Endometrial microvascular endothelial cells (primary cell): Measurements from ENCODE around the gene PNLIPRP1. TPM values are rescaled to one million over a fixed set of nuclear protein-coding genes. Genes with fewer than 3 reads are reported as not detected.

Source experiments
- in situ Hi-C: cut with HindIII; loops from 2 replicates; pipeline ENCODE4 v1.10.0; 2017; ENCODE audit warnings: low sequenced_read_pairs, low pct_unique_long_range_greater_than_20kb; ENCODE audit errors: inconsistent ontology term
- total RNA-seq: library from RNA; depleted of rRNA; stranded (reverse); fragments of >200 nt; gene quantifications from one replicate; pipeline ENCODE4 v1.2.3, GENCODE V29; 2015; ENCODE audit errors: inconsistent ontology term

The PNLIPRP1 gene
- total RNA-seq, 1 donor from 2014 or later: not detected

DNA sequence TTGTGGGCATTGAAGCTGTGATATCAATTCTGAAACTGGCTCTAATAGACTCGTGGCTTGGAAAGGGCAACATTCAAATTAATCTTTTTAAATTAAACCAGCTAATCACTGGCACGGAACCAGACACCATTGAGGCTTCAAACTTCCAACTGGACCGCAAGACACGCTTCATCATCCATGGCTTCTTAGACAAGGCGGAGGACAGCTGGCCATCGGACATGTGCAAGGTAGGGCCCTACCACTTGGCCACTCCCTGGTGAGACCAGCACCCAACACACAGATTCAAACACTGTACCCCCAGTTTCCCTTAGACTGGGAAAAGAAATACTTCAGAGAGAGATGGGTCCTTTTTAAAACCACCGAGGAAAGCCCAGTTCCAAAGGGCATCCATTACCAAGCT, 35.1 kb downstream of the PNLIPRP1 start:
- in situ Hi-C loops: no loop called here

DNA sequence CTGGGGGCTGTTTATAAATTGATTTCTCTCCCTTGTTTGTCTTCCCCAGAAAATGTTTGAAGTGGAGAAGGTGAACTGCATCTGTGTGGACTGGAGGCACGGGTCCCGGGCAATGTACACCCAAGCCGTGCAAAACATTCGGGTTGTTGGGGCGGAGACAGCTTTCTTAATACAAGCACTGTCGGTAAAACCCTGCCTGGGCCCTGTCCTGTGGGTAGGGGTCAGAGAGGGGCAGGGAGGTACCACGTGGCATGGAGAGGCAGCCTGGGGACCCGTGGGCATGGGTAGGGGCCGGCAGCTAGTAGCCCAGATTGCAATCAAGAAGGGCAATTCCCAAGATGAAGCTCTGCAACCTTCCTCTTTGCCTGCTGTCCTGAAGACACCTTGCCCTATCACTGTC, 36.1 kb downstream of the PNLIPRP1 start:
- in situ Hi-C loops: no loop called here

DNA sequence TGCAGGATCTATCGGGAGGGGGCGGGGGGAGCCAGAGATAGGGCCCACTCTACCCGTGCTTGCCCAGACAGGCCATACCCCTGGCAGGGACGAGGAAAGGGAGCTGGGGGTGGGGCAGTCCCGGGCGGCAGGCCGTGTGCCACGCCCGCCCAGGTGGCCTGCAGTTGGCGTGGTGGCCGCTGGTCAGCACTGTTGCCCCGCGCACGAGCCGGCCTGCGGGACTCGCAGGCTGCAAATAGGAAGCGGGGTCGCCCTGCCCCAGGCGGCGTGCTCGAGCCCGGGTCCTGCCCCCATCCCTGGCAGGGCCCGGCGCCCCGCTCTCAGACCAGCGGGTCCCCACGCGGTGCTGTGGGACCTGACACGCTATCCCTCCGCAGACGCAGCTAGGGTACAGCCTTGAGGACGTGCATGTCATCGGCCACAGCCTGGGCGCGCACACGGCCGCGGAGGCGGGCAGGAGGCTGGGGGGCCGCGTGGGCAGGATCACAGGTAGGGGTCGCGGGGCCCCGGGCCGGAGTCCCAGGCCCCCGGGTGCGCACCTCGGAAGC, 36.7 kb downstream of the PNLIPRP1 start:
- in situ Hi-C loops: no loop called here

DNA sequence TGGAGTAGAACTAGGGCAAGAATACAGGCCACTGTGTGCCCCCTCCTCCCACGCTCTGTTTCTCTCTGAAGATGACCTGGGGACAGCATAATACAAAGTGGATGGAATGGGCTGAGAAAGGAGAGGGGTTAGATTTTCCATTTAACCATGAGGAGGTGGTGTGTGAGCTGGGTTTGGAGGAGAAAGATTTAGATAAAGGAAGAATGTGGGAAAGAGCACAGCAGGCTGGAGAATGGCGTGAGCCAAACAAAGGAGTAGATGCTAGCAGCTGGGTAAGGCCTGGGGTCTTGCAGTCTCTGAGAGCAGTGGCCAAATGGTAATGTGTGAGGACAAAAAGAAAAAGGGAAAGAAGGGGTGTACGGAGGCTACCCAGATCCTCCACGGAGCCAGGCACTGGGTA, 38.6 kb downstream of the PNLIPRP1 start:
- in situ Hi-C loops: no loop called here

DNA sequence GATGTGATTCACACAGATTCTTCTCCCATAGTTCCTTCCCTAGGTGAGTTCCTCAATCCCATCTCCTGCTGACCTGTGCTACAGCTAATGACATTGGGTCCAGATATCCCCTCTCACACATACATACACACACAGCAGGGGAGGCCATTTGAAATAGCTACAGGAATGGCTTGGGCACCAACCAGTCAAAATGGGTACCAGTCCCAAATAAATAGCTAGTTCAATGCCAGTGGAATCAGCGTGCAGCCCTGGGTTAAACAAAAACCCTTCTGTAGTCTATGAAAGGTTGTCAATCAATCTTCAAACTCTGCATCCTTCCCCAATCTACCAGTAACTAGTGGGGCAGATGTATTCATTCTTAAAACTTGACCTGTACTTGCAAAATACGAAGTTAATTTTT, 39.3 kb downstream of the PNLIPRP1 start:
- in situ Hi-C loops: no loop called here

DNA sequence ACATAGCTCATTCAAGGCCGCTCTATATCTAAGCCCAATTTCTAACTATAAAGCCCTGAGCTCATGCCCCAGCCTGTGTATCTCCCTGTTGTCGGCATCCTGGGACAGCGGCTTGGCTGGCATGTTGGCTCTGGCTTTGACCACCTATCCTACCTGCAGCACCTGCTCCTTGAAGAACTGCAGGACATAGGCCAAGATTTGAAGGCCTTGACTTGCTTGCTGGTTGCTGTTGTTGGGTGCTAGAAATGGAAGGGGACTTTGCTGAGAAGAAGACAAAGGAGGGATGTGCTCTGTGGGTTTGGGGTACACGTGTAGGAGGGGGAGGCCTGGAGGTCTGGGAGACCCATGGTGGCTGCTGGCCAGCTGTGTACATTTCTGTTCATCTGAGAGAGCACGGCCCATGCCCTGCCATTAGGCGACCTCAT, 41.1 kb downstream of the PNLIPRP1 start:
- in situ Hi-C loops: no loop called here

DNA sequence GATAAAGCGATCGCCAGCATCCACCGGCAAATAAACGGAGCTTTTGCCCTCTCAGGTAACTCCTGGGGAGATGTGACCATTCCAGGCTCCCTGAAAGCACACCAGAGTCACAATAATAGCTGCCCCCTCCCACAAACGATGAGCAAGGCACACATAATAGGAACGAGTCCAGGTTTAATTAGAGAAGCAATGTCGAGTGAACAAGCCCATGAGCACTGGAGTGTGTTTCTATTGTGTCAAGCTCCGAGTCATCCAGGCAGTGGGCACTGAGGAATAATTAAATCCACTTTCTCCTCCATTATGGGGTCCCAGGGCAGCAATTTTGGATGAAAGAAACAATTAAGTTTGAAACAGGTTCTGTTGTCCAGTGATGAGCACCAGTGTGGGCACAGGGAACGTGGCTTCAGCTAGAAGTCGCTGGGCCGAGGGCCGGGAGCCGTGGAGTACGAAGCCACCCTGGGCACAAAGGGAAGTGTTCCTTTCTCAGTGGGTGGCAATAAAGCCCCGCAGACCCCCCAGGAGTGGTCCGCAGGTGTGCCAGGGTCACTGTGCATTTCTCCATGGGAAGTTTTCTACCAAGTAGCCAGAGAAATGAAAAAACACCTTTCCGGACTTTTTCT, 41.9 kb downstream of the PNLIPRP1 start:
- in situ Hi-C loops: no loop called here

DNA sequence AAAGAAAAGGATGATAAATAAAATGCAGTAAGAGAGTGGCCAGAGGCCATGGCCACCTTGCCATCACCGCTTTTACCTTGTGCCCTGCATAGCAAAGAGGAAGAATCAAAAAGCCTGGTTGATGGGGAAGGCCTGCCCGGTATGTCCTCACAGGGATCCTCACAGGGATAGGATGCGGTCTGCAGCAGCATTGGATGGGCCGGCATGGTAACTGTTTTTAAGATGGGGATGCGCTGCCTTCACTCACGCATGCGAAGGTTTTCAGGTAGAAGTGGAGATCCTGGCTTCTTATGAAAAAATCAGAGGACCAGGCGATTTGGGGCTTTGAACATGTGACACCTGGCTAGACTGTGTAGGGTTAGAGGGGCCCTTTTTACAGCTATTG, 42.4 kb downstream of the PNLIPRP1 start:
- in situ Hi-C loops: no loop called here

DNA sequence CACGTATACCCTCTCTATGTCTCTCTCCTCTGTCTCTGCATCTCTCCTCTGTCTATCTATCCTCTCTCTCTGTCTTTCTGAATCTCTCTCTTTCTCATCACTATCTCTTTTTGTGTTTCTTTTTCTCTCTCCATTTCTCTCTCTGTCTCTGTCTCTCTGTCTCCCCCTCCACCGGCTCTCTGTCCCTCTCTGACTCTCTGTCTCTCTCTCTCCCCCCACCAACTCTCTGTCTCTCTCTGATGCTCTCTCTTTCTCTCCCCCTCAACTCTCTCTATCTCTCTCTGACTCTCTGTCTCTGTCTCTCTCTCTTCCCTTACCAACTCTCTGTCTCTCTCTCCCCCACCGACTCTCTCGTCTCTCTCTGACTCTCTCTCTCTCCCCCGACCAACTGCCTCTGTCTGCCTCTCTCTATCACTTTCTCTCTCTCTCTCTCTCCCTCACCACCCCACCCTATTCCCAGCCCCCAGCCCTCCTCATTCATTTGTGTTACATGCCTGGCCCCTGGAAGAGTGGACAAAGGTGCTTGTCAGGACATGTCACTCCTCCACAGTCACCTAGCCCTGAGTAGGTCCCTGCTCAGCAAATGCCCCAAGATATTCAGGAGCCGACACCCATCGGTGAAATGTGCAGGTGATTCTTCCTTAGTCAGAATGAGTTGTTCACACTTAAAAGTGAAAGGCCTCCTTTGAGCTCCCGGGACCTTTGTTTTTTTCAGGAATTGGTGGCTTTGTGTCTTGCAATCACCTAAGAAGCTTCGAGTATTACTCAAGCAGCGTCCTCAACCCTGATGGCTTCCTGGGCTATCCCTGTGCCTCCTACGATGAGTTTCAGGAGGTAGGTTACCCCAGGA, 43.6 kb downstream of the PNLIPRP1 start:
- in situ Hi-C loops: no loop called here

DNA sequence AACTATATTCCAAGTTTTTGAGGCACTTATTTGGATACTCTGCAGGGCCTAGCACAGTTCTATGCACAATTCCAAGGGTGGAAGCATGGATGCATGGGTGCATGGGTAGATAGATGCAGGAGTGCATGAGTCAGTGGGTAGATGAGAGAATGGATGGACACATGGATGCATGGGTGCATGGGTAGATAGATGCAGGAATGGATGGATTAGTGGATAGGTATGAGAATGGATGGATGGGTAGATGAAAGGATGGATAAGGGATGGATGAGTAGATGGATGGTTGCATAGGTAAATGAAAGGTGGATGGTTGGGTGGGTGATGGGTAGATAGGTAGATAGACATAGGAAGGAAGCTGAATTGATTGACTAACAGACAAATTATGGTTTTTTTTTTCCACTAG, 45.6 kb downstream of the PNLIPRP1 start:
- in situ Hi-C loops: no loop called here

DNA sequence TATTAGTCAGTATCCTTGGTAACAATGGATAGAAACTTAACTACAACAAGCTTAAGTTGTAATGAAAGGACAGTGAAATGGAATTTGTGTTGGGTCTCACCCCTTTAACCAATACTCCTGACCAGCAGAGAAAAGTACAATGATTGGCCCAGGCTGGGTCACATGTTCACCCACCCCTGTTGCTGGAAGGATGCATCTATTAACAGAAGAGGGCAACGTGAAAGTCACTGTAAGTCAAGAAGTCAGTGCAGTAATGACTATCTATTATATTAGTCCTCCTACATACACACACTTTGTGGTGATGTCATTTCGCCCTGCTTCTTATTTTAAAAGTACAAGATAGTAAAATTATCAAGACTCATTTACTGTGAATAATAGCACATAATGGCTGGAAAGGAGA, 46.2 kb downstream of the PNLIPRP1 start:
- in situ Hi-C loops: no loop called here

DNA sequence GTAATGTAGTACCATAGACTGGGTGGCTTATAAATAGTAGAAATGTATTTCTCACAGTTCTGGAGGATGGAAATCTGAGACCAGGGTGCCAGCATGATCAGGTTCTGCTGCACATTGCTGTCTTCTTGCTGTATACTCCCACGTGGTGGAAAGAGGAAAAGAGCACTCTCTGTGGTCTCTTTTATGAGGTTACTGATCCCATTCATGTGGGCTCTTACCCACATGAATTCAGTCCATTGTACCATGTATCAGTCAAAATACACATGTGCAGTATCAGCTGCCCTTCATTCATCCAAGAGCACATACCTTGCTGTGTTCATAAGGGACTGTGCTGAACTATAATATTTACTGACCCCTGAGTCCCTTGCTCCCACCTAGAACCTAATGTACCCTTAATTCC, 47.1 kb downstream of the PNLIPRP1 start:
- in situ Hi-C loops: no loop called here

DNA sequence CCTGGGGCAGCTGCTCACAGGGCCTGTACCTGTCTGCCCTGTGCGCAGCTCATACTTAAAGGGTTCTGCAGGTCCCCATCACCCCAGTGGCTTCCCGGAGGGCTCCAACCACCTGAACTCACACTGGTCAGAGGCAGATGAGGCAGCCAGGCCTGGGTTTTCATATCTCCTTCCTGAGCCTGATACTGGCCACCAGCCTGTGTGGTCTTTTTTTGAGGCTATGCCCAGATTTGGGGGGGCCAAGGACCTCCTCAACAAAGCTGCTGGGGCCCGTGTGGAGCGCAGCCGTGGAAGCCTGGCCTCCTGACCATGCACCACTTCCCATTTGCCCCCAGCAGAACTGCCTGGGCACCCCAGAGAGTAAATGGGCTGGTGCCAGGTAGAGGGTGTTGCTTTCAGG, 55.7 kb downstream of the PNLIPRP1 start:
- in situ Hi-C loops: no loop called here

DNA sequence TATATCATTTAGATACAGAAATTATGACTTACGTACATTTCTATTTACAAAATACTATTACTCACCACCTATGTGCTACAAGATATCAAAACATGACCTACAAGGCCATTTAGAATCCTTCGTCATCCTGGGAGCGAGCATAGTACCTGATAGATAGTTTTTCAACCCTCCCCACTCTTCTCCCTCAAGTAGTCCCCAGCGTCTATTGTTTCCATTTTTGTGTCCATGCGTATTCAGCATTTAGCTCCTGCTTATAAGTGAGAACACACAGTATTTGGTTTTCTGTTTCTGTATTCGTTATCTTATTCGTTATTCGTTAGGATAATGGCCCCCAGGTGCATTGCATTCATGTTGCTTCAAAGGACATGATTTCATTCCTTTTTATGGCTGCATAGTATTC, 58.1 kb downstream of the PNLIPRP1 start:
- in situ Hi-C loops: no loop called here

DNA sequence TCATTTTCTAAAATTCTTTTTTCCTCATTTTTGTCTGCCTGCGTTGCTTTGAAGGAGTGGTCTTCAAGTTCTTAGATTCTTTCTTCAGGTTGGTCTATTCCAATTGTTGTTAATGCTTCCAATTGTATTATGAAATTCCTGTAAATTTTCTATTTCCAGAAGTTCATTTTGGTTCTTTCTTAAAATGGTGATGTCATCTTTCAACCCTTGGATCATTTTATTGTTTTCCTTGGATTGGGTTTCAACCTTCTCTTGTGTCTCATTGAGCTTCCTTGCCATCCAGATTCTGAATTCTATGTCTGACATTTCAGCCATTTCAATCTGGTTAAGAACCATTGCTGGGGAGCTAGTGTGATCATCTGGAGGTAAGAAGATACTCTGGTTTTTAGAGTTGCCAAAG, 63.1 kb downstream of the PNLIPRP1 start:
- in situ Hi-C loops: no loop called here

DNA sequence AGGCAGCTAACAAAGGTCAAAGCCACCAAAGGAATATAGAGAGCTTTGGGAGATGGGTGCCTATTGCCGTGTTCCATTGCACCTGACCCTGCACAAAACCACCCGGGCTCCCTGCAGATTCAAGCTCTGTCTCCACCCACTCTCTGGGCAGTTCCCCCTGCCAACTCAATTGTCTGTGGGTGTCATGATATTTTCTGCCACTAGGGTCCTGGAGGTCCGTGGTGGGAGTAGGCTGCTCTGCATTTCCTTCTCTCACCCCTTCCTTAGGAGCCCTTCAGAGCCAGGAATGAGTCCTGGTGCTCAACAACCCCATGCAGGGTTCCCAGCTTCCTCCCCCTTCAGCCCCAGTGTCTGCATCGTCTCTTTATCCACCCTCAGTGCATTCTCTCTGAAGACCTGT, 64.1 kb downstream of the PNLIPRP1 start:
- in situ Hi-C loops: no loop called here

DNA sequence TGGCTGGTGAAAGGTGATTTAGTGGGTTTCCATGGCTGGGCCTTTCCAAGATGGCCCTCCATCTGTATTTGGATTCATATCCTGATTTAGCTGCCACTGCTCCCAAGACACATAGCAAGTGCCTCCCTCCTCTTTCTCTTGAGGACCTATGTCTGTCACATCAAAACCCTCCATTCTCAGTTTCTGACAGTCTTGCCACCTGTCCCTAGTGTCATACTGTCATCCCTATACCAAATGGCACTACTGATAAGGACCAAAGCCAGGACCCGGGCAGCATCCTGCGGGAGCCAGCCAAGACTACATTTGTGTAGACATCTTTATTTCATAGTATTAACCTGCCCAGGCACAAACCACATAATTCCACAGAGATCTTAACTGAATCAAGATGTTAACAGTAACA, 64.8 kb downstream of the PNLIPRP1 start:
- in situ Hi-C loops: no loop called here

DNA sequence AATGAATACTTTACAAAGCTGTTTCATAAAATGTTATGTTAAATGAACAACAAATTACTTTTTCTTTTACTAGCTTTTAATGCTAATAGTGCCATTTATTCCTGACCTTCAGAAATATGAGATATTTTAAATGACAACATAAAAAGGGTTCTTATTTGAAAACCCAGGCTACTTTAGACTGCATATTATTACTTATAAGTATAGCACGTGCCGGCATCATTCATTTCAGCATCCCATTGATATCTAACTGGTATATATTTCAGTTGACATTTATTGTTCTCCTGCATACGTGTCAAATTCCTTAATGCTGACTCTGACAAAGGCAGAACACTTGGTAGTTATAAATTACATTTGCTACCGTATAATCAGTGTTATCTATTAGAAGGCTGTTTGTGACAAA, 65.3 kb downstream of the PNLIPRP1 start:
- in situ Hi-C loops: no loop called here

DNA sequence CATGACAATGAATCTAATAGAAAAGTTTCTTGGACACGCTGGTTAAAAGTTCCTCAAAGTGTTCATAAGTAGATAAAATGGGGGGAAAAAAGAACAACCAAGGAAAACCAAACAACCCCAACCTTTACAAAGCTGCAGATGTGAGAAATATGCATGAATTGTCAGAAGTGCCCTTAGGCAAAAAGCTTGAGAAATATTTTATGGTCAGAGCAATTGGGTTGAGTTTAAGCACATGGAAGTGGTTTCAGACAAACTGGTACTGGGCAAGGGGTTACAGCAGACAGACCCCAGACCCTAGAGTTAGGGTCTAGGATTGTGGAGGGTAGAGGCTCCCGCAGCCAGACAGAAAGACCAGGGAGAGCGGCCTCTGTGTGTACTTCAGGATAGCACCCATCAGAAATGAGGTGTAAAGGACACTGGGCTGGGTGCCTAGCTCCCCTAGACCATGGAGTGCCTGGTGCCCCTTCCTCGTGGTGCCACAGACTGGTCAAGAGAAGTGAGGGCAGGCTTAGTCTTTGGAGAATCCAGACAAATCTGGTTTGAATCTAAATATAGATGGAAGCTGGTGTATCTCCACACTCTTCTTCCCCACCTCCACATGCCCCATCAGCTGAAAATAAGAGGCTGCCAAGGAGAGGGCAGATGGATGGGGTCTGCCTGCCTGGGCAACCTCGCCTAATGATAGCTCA, 67.2 kb downstream of the PNLIPRP1 start:
- in situ Hi-C loops: no loop called here
